Neural progenitor cell (in vitro differentiated cells): Measurements from ENCODE around the gene B4GALNT1.

Source experiments
- CTCF ChIP-seq: fragments of 200-600 bp; sonication (generic); IDR thresholded peaks from 2 replicates; pipeline ENCODE4 v1.5.1; 2017; ENCODE audit warnings: antibody characterized with exemption, mild to moderate bottlenecking
- EZH2 ChIP-seq: fragments of 200-600 bp; sonication (generic); IDR thresholded peaks from 2 replicates; pipeline ENCODE4 v1.6.1; 2017; ENCODE audit warnings: antibody characterized with exemption, mild to moderate bottlenecking, moderate library complexity
- EZH2phosphoT487 ChIP-seq: fragments of 200-600 bp; sonication (generic); IDR thresholded peaks from 2 replicates; pipeline ENCODE4 v1.6.1; 2017; ENCODE audit warnings: antibody characterized with exemption

- TF ChIP-seq EZH2phosphoT487 (no peak), CTCF (no peak), EZH2 (no peak)
These were observed 5.1 kb upstream of the B4GALNT1 start for GRCh38 chr12:57638096-57638495.
